ENCODE measurements around the gene COPS7B. TPM values are rescaled to one million over a fixed set of nuclear protein-coding genes. Genes with fewer than 3 reads are reported as not detected.
"Not testable (repeated sequence)": the region's sequence is repeated elsewhere in the genome, so short reads cannot be mapped to it uniquely, and the experiment has no call there.

Gene COPS7B
- total RNA-seq, result 10 to 100 TPM; 19.1 to 31.8 (median 24.4) TPM

GRCh38 chr2:231786177-231786916, at the start of gene COPS7B:
TSS of gene COPS7B (plus strand) at chr2:231786445. CDS start at chr2:231788571, 2,126 bp downstream.
- peak; percentile 60 to 72 for DNase-seq
- H3K4me1 ChIP-seq, result no peaks in the 10 kb centered on the region
- no peaks in the 10 kb centered on the region for H3K9me3 ChIP-seq
- intact Hi-C loops (cut with DNase I; ENCODE audit: low total_unique reads), result no loop called here
- peak within 1 kb of the TSS; percentile 53 to 64 for H3K27ac ChIP-seq
- H3K36me3 ChIP-seq, result no peaks in the 10 kb centered on the region
- no peaks in the 10 kb centered on the region for H3K27me3 ChIP-seq
- H3K4me3 ChIP-seq, result peak within 1 kb of the TSS; percentile 55 to 67
- TF ChIP-seq POLR2A (IDR thresholded peaks at IDR 0.05) (peak; percentile 31 to 45), CTCF (IDR thresholded peaks at IDR 0.05) (peak in 1 of 4 experiments; percentile 8)

- no peak for DNase-seq
- TF ChIP-seq CTCF (IDR thresholded peaks at IDR 0.05) (no peak), POLR2A (IDR thresholded peaks at IDR 0.05) (no peak)
- Histone ChIP-seq H3K27me3 (no peaks in the 10 kb centered on the region), H3K27ac (no peak overlapping the region), H3K36me3 (no peaks in the 10 kb centered on the region), H3K4me3 (no peak overlapping the region), H3K4me1 (no peaks in the 10 kb centered on the region), H3K9me3 (no peaks in the 10 kb centered on the region)
- intact Hi-C loops (cut with DNase I; ENCODE audit: low total_unique reads), result no loop called here
Observed at GRCh38 chr2:231737761-231738160, 48.5 kb upstream of the COPS7B start.

GRCh38 chr2:231743376-231744116, 42.7 kb upstream of the COPS7B start:
- intact Hi-C loops (cut with DNase I; ENCODE audit: low total_unique reads), result no loop called here
- H3K4me3 ChIP-seq, result no peak overlapping the region
- no peaks in the 10 kb centered on the region for H3K4me1 ChIP-seq
- TF ChIP-seq POLR2A (IDR thresholded peaks at IDR 0.05), result no peak
- no peak for TF ChIP-seq CTCF (IDR thresholded peaks at IDR 0.05)
- no peaks in the 10 kb centered on the region for H3K27me3 ChIP-seq
- DNase-seq, result no peak
- H3K27ac ChIP-seq, result no peak overlapping the region
- no peaks in the 10 kb centered on the region for H3K9me3 ChIP-seq
- no peaks in the 10 kb centered on the region for H3K36me3 ChIP-seq

- no peak for DNase-seq
- Histone ChIP-seq H3K9me3 (no peaks in the 10 kb centered on the region), H3K4me3 (no peak overlapping the region), H3K27me3 (no peaks in the 10 kb centered on the region), H3K4me1 (no peaks in the 10 kb centered on the region), H3K36me3 (no peaks in the 10 kb centered on the region), H3K27ac (no peak overlapping the region)
- TF ChIP-seq CTCF (IDR thresholded peaks at IDR 0.05), result no peak
- no peak for TF ChIP-seq POLR2A (IDR thresholded peaks at IDR 0.05)
- intact Hi-C loops (cut with DNase I; ENCODE audit: low total_unique reads), result no loop called here
Observed at GRCh38 chr2:231745303-231746038, 40.8 kb upstream of the COPS7B start.

- H3K9me3 ChIP-seq; H3K4me1 ChIP-seq; H3K27ac ChIP-seq; DNase-seq; H3K36me3 ChIP-seq; intact Hi-C loops (cut with DNase I; ENCODE audit: low total_unique reads); H3K27me3 ChIP-seq; H3K4me3 ChIP-seq: not testable (repeated sequence)
Observed at GRCh38 chr2:231748153-231748896, 37.9 kb upstream of the COPS7B start.

GRCh38 chr2:231749016-231749415, 37.2 kb upstream of the COPS7B start:
- DNase-seq; H3K36me3 ChIP-seq; H3K27me3 ChIP-seq; H3K4me3 ChIP-seq; H3K4me1 ChIP-seq; H3K27ac ChIP-seq; H3K9me3 ChIP-seq; intact Hi-C loops (cut with DNase I; ENCODE audit: low total_unique reads): not testable (repeated sequence)
